ENCODE results near the gene KCNAB1. TPM values are rescaled to one million over a fixed set of nuclear protein-coding genes. Genes with fewer than 3 reads are reported as not detected.
"Not testable (repeated sequence)": the region's sequence is repeated elsewhere in the genome, so short reads cannot be mapped to it uniquely, and the experiment has no call there.

The KCNAB1 gene
- total RNA-seq, 1 experiment from 2014 or later: 1.6 TPM

DNA sequence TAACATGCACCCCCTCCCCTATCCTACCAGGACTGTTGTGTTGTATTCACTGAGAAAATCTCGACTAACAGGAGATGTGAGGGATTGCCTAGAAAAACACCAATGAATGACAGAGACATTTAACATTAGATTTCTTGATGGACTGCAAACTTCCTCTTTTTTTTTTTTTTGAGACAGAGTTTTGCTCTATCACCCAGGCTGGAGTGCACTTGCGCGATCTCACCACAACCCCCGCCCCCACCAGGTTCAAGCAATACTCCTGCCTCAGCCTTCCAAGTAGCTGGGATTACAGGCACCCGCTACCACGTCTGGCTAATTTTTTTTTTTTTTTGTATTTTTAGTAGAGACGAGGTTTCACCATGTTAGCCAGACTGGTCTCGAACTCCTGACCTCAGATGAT lies 17.0 kb downstream of the KCNAB1 start:
- DNase-seq (ENCODE audit: low spot score): not testable (repeated sequence)

DNA sequence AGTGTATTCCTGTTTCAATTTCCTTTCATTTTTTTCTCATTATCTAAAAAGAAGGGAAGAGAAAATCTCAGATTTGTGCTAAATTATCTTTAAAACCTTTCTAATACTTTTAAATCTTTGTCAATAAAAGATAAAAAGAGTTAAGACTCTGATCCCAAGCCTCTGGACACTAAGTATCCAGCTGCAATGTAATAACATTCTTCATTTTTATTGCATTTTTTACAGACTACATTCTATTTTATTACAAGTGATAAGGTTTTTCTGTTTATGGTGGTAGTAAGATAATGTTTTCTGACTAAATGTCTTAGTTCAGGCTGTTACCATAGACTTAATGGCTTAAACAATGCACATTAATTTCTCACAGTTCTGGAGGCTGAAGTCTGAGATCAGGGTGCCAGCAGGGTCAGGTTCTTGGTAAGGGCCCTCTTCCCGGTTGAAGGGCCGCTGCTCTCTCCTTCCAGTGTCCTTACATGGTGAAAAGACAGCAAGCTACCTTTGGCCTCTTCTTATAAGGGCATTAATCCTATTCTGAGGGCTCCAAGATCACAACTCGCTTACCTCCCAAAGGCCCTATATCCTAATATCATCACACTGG lies 19.7 kb downstream of the KCNAB1 start:
- DNase-seq (ENCODE audit: low spot score): no peak

GRCh38 chr3:156142702-156143101 lies 22.3 kb downstream of the KCNAB1 start:
- DNase-seq (ENCODE audit: low spot score): no peak

DNA sequence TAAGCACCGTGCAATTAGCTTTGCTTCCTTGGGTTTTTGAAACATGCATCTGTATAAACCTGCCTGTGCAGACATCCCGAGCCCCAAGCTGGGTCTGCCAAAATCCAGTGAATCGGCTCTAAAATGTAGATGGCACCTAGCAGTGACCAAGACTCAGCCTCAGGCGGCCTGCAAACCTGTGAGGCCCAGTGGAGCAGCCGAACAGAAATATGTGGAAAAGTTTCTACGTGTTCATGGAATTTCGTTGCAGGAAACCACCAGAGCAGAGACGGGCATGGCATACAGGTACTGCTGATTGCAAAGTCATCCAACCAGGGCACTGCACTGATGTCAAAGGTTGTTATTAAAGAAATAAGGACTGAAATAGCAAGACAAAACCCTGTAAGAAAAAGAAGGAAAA lies 22.8 kb downstream of the KCNAB1 start:
- no peak for DNase-seq (ENCODE audit: low spot score)

- no peak for DNase-seq (ENCODE audit: low spot score)
Observed at GRCh38 chr3:156144060-156144459, 23.7 kb downstream of the KCNAB1 start.

DNA sequence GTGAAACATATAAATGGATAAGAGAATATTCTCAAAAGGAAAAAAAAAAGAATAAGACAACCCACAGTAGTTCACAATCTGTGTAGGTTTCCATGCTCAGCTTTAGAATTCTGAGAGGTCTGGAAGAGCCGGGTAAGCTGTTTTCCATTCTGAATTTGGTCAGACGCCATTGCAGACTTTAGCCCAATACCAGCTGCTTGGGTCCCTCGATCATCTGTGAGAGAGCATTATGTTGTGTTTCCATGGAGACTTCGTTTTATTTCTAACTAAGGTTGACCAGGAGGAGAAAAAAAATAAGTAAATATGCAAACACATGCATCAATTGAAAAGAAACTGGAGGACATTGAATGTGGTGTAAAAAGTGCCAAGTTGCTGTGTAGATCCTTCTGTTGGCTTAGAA lies 25.5 kb downstream of the KCNAB1 start:
- DNase-seq (ENCODE audit: low spot score): no peak

DNA sequence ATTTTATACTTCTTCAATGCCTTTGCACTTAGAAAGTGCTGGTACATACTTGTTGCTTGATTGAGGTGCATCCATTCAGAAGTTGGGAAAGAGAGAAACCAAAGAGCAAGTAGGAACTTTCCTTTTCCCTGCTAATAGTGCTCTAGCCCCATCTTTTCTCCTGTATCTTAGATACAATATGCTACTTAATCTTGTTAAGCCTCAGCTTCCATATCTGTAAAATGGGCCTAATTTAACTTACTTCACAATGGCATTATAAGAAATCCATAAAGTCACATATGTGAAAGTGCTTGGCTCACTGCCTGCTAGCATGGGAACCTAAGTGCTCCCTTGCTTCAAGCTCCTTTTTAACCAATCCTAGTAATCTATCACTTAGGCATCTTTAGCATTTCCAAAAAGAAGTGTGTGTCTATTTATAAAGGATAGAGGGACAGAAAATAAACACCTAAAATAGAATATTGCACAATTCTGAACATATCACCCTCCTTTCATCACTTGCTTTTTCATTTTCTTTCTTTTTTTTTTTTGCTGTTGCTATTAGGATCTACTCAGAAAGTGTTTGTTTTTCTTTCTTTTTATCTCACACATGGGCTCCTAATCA lies 28.1 kb downstream of the KCNAB1 start:
- DNase-seq (ENCODE audit: low spot score): no peak

- no peak for DNase-seq (ENCODE audit: low spot score)
Observed at GRCh38 chr3:156148946-156149381, 28.6 kb downstream of the KCNAB1 start.

- no peak for DNase-seq (ENCODE audit: low spot score)
Observed at GRCh38 chr3:156149876-156150275, 29.5 kb downstream of the KCNAB1 start.

- peak; percentile 56 for DNase-seq (ENCODE audit: low spot score)
Observed at GRCh38 chr3:156150434-156151066, 30.2 kb downstream of the KCNAB1 start.

- DNase-seq (ENCODE audit: low spot score): peak; percentile 68
Observed at GRCh38 chr3:156151824-156152428, 31.5 kb downstream of the KCNAB1 start.

- DNase-seq (ENCODE audit: low spot score): no peak
Observed at GRCh38 chr3:156158656-156159295, 38.4 kb downstream of the KCNAB1 start.

- no peak for DNase-seq (ENCODE audit: low spot score)
Observed at GRCh38 chr3:156160647-156161046, 40.3 kb downstream of the KCNAB1 start.

DNA sequence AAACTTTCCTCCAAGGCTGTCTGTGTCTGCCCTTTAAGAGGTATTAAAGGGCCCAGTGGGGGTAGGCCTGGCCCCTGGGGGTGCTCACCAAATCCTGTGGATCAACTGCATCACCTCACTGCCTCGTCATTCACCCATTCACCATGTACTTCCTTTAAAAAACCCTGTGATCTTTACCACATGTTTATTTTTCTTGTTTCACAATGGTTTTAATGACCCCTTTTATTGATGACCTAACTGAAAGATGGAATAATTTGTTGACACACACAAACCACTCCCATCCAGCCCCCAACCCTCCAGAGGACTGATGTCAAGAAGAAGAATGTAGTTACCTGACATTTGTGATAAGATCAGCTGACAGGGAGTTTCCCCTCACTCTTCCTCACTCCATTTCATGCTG lies 40.8 kb downstream of the KCNAB1 start:
- peak; percentile 41 for DNase-seq (ENCODE audit: low spot score)

DNA sequence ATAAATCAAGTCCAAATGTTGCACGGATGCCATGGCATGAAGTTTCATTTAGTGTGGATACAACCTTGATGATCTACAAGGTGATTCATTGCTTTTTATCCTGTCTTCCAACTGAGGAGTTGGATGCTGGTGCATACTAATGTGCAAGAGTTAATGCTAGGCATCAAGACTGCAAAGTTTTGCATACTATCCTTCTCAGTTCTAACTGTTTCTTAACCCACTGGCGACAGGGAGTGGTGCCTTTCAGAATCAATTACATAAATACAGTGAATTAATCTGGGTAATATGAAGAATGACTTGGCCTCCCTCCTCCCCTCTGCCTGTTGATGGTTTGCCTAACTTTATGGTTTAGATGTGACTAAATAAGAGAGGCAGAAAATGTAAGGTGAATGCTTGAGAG lies 43.5 kb downstream of the KCNAB1 start:
- no peak for DNase-seq (ENCODE audit: low spot score)

GRCh38 chr3:156166808-156167207 lies 46.4 kb downstream of the KCNAB1 start:
- DNase-seq (ENCODE audit: low spot score): no peak

DNA sequence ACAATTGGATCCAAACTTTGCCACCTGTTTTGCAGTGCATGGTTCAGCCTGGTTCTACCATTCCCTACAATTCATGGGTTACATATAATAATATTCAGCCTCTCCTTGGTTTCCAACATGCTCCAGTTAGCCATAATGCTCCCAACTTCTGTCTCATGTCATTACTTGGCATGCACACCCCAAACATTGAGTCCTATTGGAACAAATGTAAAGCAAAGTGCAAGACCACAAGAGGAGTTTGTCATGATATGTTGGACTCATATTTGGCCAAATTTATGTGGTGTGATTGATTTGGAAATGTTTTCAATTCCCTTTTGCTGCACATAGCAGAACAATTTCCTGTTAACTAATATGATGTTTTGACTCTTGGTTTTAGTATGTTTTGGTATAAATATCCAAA lies 50.2 kb downstream of the KCNAB1 start:
- DNase-seq (ENCODE audit: low spot score): no peak

GRCh38 chr3:156171281-156172267 lies 51.2 kb downstream of the KCNAB1 start:
- no peak for DNase-seq (ENCODE audit: low spot score)

DNA sequence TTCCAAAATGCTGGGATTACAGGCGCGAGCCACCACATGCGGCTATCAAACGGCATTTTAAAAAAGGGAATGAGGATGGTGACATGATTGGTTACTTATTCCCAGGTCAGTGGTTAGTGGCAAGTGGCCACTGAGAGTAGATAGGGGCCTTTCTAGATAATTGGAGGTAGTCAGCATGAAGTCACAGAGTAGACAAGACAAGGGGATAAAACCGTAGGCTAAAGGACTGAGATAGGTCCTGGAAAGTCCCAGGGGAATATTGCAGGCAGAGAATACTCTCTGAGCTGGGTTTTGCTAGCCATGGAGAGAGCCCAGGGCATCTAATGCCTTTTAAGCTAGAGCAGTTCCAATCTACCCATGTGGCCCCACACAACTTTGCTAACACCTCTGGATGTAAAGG lies 52.2 kb downstream of the KCNAB1 start:
- DNase-seq (ENCODE audit: low spot score): no peak

- DNase-seq (ENCODE audit: low spot score): peak; percentile 45
Observed at GRCh38 chr3:156174229-156174847, 54.0 kb downstream of the KCNAB1 start.

- peak; percentile 80 for DNase-seq (ENCODE audit: low spot score)
Observed at GRCh38 chr3:156175570-156175969, 55.2 kb downstream of the KCNAB1 start.
